HG03045 (cell line): ENCODE measurements around the gene GALM.
A peak's percentile ranks its signal among the peaks of the same experiment; 100 is the strongest.
"Not testable (repeated sequence)": the region's sequence is repeated elsewhere in the genome, so short reads cannot be mapped to it uniquely, and the experiment has no call there.

Experiments
- ATAC-seq: cut with Tn5 transposase; IDR thresholded peaks from one replicate; pipeline ENCODE4 v1.9.1; 2021; ENCODE audit warnings: mild to moderate bottlenecking, moderate library complexity; ENCODE audit not compliant: unreplicated experiment

Gene GALM

GRCh38 chr2:38737000-38737698 is 71.2 kb downstream of the GALM start:
- ATAC-seq: not testable (repeated sequence)

GRCh38 chr2:38737925-38738324 is 72.0 kb downstream of the GALM start:
- no peak for ATAC-seq

- no peak for ATAC-seq
Observed at GRCh38 chr2:38739524-38739923, 73.6 kb downstream of the GALM start.

GRCh38 chr2:38740851-38741731 is 75.2 kb downstream of the GALM start:
- no peak for ATAC-seq

- ATAC-seq: no peak
Observed at GRCh38 chr2:38742797-38743559, 77.1 kb downstream of the GALM start.

- no peak for ATAC-seq
Observed at GRCh38 chr2:38743672-38744398, 77.9 kb downstream of the GALM start.

- ATAC-seq: no peak
Observed at GRCh38 chr2:38744399-38744780, 78.5 kb downstream of the GALM start.

GRCh38 chr2:38745267-38745666 is 79.4 kb downstream of the GALM start:
- no peak for ATAC-seq

GRCh38 chr2:38747007-38747424 is 81.1 kb downstream of the GALM start:
- ATAC-seq: no peak

GRCh38 chr2:38747819-38748218 is 81.9 kb downstream of the GALM start:
- ATAC-seq: no peak

- no peak for ATAC-seq
Observed at GRCh38 chr2:38748391-38748790, 82.5 kb downstream of the GALM start.

GRCh38 chr2:38748943-38749804 is 83.3 kb downstream of the GALM start:
- ATAC-seq: no peak

- peak; percentile 39 for ATAC-seq
Observed at GRCh38 chr2:38750011-38750890, 84.3 kb downstream of the GALM start.

GRCh38 chr2:38750891-38751595 is 85.1 kb downstream of the GALM start, which contains the start of gene SRSF7:
SRSF7 (minus strand) TSS chr2:38751361; CDS start chr2:38751256, 105 bp downstream.
- ATAC-seq: peak; percentile 72

GRCh38 chr2:38751596-38752410 is 85.9 kb downstream of the GALM start:
- ATAC-seq: no peak

GRCh38 chr2:38754049-38754448 is 88.1 kb downstream of the GALM start:
- ATAC-seq: no peak

- no peak for ATAC-seq
Observed at GRCh38 chr2:38754506-38754905, 88.6 kb downstream of the GALM start.
